Renal cortex interstitium (tissue), 11 donors: ENCODE measurements around the gene FAM219B. TPM values are rescaled to one million over a fixed set of nuclear protein-coding genes. Genes with fewer than 3 reads are reported as not detected.

Source experiments
- DNase-seq, 11 donors: peaks; one replicate each; pipeline ENCODE4 v3.0.0-alpha.2; 2013; ENCODE audit warnings: low read depth in 9 of 11, low spot score in 4 of 11; ENCODE audit errors: extremely low read depth in 1 of 11
- polyA plus RNA-seq, 3 donors: library from polyadenylated mRNA; unstranded; fragments of 120-200 nt; gene quantifications; one replicate each; pipeline ENCODE4 v1.2.1, GENCODE V29; 2013; ENCODE audit not compliant: insufficient read length in 3 of 3

FAM219B gene
- polyA plus RNA-seq, 3 donors = 51.7 to 59.3 (median 57.2) TPM

- no peak for DNase-seq
Observed at GRCh38 chr15:74858369-74858740, 48.3 kb downstream of the FAM219B start.

GRCh38 chr15:74857671-74858368, 48.8 kb downstream of the FAM219B start:
- DNase-seq = no peak

- DNase-seq = no peak
Observed at GRCh38 chr15:74857082-74857655, 49.5 kb downstream of the FAM219B start.

GRCh38 chr15:74856537-74856936, 50.1 kb downstream of the FAM219B start:
- DNase-seq = no peak

- DNase-seq = no peak
Observed at GRCh38 chr15:74855857-74856256, 50.8 kb downstream of the FAM219B start.

GRCh38 chr15:74854453-74855022, 52.1 kb downstream of the FAM219B start:
- no peak for DNase-seq

- no peak for DNase-seq
Observed at GRCh38 chr15:74851960-74852359, 54.7 kb downstream of the FAM219B start.

- no peak for DNase-seq
Observed at GRCh38 chr15:74850393-74850792, 56.3 kb downstream of the FAM219B start.

Other genes starting within 250 kb of the FAM219B start
- gene EDC3, start 210.8 kb downstream of the FAM219B start, polyA plus RNA-seq = 10 to 100 TPM; 41.8 to 44.1 (median 42.0) TPM
- gene CYP1A1, start 181.3 kb downstream of the FAM219B start, polyA plus RNA-seq = under 1 TPM in 1 of 3 donors, not detected in 2; 0.12 TPM
- gene CYP1A2, start 158.0 kb downstream of the FAM219B start, polyA plus RNA-seq = under 1 TPM; 0.13 to 0.38 (median 0.23) TPM
- gene CSK, start 124.8 kb downstream of the FAM219B start, polyA plus RNA-seq = 10 to 100 TPM; 42.2 to 53.4 (median 47.1) TPM
- gene LMAN1L, start 94.0 kb downstream of the FAM219B start, polyA plus RNA-seq = not detected
- not detected for gene CPLX3, start 80.2 kb downstream of the FAM219B start, polyA plus RNA-seq
- gene ULK3, start 63.7 kb downstream of the FAM219B start, polyA plus RNA-seq = 10 to 100 TPM; 27.9 to 33.5 (median 31.1) TPM
- gene SCAMP2, start 33.5 kb downstream of the FAM219B start, polyA plus RNA-seq = 10 to 100 TPM; 69.1 to 71.3 (median 69.7) TPM
- gene MPI, start 16.8 kb downstream of the FAM219B start, polyA plus RNA-seq = 10 to 100 TPM; 66.1 to 71.9 (median 69.4) TPM
- gene COX5A, start 31.2 kb upstream of the FAM219B start, polyA plus RNA-seq = 100 to 1,000 TPM; 183 to 221 (median 217) TPM
- 1 to 10 TPM; 2.1 to 3.4 (median 2.5) TPM for gene RPP25, start 49.9 kb upstream of the FAM219B start, polyA plus RNA-seq
- gene SCAMP5, start 88.7 kb upstream of the FAM219B start, polyA plus RNA-seq = 10 to 100 TPM; 19.9 to 25.7 (median 21.7) TPM
- gene PPCDC, start 116.7 kb upstream of the FAM219B start, polyA plus RNA-seq = 10 to 100 TPM; 10.2 to 15.7 (median 12.5) TPM